Glomerular visceral epithelial cell (primary cell): ENCODE measurements around the gene FGF23.

Experiments
- DNase-seq: peaks from one replicate; pipeline ENCODE4 v3.0.0-alpha.2; 2016; ENCODE audit errors: extremely low spot score

Gene FGF23

GRCh38 chr12:4383304-4383865 lies 3.9 kb upstream of the FGF23 start:
- DNase-seq = no peak

GRCh38 chr12:4380332-4380731 lies 820 bp upstream of the FGF23 start:
- no peak for DNase-seq

- no peak for DNase-seq
These were observed 740 bp downstream of the FGF23 start for GRCh38 chr12:4378772-4379171.

- DNase-seq = no peak
These were observed 4.1 kb downstream of the FGF23 start for GRCh38 chr12:4375449-4375848.

- no peak for DNase-seq
These were observed 6.9 kb downstream of the FGF23 start for GRCh38 chr12:4372653-4373052.

GRCh38 chr12:4370265-4370664 lies 9.2 kb downstream of the FGF23 start:
- DNase-seq = no peak

- no peak for DNase-seq
These were observed 10.0 kb downstream of the FGF23 start for GRCh38 chr12:4369548-4369947.

GRCh38 chr12:4366090-4366489 lies 13.4 kb downstream of the FGF23 start:
- no peak for DNase-seq

- DNase-seq = peak; percentile 23
These were observed 23.5 kb downstream of the FGF23 start for GRCh38 chr12:4356041-4356327.

- no peak for DNase-seq
These were observed 24.1 kb downstream of the FGF23 start for GRCh38 chr12:4355156-4356040.

- peak; percentile 7 for DNase-seq
These were observed 25.7 kb downstream of the FGF23 start for GRCh38 chr12:4353785-4354208.

- no peak for DNase-seq
These were observed 32.6 kb downstream of the FGF23 start for GRCh38 chr12:4346931-4347330.

- DNase-seq = no peak
These were observed 47.7 kb downstream of the FGF23 start for GRCh38 chr12:4331842-4332241.

- no peak for DNase-seq
These were observed 48.3 kb downstream of the FGF23 start for GRCh38 chr12:4331221-4331620.

- no peak for DNase-seq
These were observed 49.3 kb downstream of the FGF23 start for GRCh38 chr12:4330203-4330602.

- no peak for DNase-seq
These were observed 52.2 kb downstream of the FGF23 start for GRCh38 chr12:4327293-4327692.

- DNase-seq = no peak
These were observed 53.5 kb downstream of the FGF23 start for GRCh38 chr12:4325966-4326365.

GRCh38 chr12:4324366-4324765 lies 55.1 kb downstream of the FGF23 start:
- DNase-seq = no peak

GRCh38 chr12:4323396-4323795 lies 56.1 kb downstream of the FGF23 start:
- DNase-seq = no peak

GRCh38 chr12:4322726-4323125 lies 56.8 kb downstream of the FGF23 start:
- DNase-seq = no peak

- DNase-seq = peak; percentile 93
These were observed 58.4 kb downstream of the FGF23 start, which contains the start of gene TIGAR for GRCh38 chr12:4320853-4321701. TIGAR (plus strand) TSS chr12:4321213; CDS start chr12:4321272, 59 bp downstream.

- no peak for DNase-seq
These were observed 59.0 kb downstream of the FGF23 start for GRCh38 chr12:4320497-4320852.
